HEK293 (cell line): ENCODE measurements around the gene TRIM44.

Source experiments
- OVOL3 ChIP-seq: fragments of 450-650 bp; formaldehyde crosslinking; IDR thresholded peaks from 2 replicates; pipeline ENCODE4 v1.5.1; 2016; ENCODE audit warnings: missing biosample characterization, missing genetic modification characterization
- YY1 ChIP-seq: fragments of 450-650 bp; formaldehyde crosslinking; IDR thresholded peaks from 2 replicates; pipeline ENCODE4 v1.5.1; 2018; ENCODE audit warnings: missing biosample characterization, missing genetic modification characterization
- ZBTB20 ChIP-seq: fragments of 450-650 bp; formaldehyde crosslinking; IDR thresholded peaks from 2 replicates; pipeline ENCODE4 v1.5.1; 2016; ENCODE audit warnings: missing biosample characterization, missing genetic modification characterization
- ZNF114 ChIP-seq: fragments of 450-650 bp; formaldehyde crosslinking; IDR thresholded peaks from 2 replicates; pipeline ENCODE4 v1.5.0; 2017; ENCODE audit warnings: missing biosample characterization, missing genetic modification characterization
- ZNF140 ChIP-seq: fragments of 450-650 bp; formaldehyde crosslinking; IDR thresholded peaks from 2 replicates; pipeline ENCODE4 v1.5.1; 2016; ENCODE audit warnings: missing biosample characterization, missing genetic modification characterization
- ZNF654 ChIP-seq: fragments of 450-650 bp; formaldehyde crosslinking; IDR thresholded peaks from 2 replicates; pipeline ENCODE4 v1.5.1; 2016; ENCODE audit warnings: low read depth, missing biosample characterization, missing genetic modification characterization
- ZNF776 ChIP-seq: fragments of 450-650 bp; formaldehyde crosslinking; IDR thresholded peaks from 2 replicates; pipeline ENCODE4 v1.5.0; 2017; ENCODE audit warnings: missing biosample characterization, missing genetic modification characterization, borderline replicate concordance
- ZNF792 ChIP-seq: fragments of 450-650 bp; formaldehyde crosslinking; IDR thresholded peaks from 2 replicates; pipeline ENCODE4 v1.5.1; 2016; ENCODE audit warnings: missing biosample characterization, missing genetic modification characterization
- TF ChIP-seq, protein P1 (sequence below): fragments of 450-650 bp; formaldehyde crosslinking; IDR thresholded peaks from 2 replicates; pipeline ENCODE4 v1.5.1; 2016; ENCODE audit warnings: missing biosample characterization, missing genetic modification characterization

DNA sequence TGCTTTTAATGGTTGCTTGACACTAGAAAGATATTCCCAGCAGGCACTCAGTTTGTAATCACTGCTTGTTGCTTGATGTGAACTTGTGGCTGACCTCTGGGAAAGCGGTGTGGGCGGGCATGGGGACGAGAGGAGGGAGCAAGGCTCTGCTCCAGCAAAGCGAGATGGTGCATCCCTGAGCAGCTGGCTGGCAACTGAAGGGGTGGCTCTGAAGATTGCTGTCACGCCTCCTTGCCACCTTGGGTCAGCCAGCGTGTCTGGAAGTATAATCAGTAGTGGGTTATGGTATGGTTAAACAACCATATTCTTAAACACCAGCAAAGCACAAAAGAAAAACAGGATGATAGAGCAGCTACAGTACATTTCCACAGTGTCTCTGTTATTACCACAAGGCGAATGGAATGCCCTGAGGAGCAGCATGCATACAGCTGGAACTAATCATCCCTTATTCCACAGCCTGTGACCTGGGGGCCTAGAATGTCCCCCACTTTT is 124.5 kb downstream of the TRIM44 start:
- TF ChIP-seq ZNF776 (tag by site-specific recombination), result no peak
- TF ChIP-seq, protein P1, sequence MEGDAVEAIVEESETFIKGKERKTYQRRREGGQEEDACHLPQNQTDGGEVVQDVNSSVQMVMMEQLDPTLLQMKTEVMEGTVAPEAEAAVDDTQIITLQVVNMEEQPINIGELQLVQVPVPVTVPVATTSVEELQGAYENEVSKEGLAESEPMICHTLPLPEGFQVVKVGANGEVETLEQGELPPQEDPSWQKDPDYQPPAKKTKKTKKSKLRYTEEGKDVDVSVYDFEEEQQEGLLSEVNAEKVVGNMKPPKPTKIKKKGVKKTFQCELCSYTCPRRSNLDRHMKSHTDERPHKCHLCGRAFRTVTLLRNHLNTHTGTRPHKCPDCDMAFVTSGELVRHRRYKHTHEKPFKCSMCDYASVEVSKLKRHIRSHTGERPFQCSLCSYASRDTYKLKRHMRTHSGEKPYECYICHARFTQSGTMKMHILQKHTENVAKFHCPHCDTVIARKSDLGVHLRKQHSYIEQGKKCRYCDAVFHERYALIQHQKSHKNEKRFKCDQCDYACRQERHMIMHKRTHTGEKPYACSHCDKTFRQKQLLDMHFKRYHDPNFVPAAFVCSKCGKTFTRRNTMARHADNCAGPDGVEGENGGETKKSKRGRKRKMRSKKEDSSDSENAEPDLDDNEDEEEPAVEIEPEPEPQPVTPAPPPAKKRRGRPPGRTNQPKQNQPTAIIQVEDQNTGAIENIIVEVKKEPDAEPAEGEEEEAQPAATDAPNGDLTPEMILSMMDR (tag by site-specific recombination), result no peak
- no peak for TF ChIP-seq ZNF140 (tag by site-specific recombination)
- TF ChIP-seq ZNF792 (tag by site-specific recombination), result no peak
- TF ChIP-seq ZNF114, result no peak
- TF ChIP-seq ZNF654 (tag by site-specific recombination), result no peak
- TF ChIP-seq OVOL3, result no peak
- TF ChIP-seq ZBTB20, result no peak
- no peak for TF ChIP-seq YY1 (tag by site-specific recombination)
